D341Med (cell line): Measurements from ENCODE around the gene ZNF350.
"Not testable (repeated sequence)": the region's sequence is repeated elsewhere in the genome, so short reads cannot be mapped to it uniquely, and the experiment has no call there.

Source experiments
- DNase-seq: peaks from one replicate; pipeline ENCODE4 v3.0.0; 2012; ENCODE audit warnings: low spot score

The ZNF350 gene

GRCh38 chr19:51971624-51972023 lies 15.0 kb downstream of the ZNF350 start:
- no peak for DNase-seq

DNA sequence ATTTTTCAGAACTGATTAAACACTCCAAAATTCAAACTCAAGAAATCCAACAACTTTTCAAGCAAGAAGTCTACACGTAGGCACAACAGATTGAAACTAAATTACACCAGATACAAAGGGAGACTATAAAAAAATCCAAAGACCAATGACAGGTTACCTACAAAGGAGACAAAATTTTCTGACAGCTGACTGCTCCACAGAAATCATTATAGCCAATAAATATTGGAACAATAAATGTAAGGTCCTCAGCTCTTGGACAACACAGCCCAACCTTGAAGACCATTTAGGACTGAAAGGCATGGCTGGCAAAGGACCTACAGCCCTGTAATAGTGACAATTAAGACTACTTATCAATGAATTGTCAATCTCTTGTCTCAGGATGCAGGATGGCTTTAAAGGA lies 15.9 kb downstream of the ZNF350 start:
- no peak for DNase-seq

DNA sequence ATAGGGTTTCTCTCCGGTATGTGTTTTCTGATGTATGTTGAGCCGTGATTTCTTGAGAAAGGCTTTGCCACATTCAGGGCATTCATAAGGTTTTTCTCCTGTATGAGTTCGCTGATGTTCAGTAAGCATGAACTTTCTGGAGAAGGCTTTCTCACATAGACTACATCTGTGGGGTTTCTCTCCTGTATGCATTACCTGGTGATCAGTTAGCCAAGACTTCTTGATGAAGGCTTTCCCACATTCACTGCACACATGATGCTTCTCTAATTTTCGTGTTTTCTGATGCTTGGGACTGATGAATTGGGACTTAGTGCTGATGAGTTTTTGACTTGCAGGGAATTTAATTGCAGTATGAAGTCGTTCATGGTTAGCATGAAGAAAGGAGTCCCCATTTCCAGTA lies 21.1 kb downstream of the ZNF350 start:
- no peak for DNase-seq

DNA sequence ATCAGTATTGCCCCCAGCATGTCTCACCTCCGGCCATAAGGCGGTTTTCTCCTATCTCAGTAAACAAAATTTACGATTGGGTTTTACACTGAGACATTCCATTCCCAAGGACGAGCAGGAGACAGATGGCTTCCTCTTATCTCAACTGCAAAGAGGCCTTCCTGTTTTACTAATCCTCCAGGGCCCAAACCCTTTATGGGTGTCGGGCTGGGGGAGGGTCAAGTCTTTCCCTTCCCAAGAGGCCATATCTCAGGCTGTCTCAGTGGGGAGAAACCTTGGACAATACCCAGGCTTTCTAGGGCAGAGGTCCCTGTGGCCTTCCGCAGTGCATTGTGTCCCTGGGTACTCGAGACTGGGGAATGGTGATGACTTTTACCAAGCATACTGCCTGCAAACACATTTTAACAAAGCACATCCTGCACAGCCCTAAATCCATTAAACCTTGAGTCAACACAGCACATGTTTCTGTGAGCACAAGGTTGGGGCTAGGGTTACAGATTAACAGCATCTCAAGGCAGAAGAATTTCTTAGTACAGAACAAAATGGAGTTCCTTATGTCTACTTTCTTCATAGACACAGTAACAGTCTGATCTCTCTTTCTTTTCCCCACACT lies 25.9 kb downstream of the ZNF350 start:
- DNase-seq = not testable (repeated sequence)

DNA sequence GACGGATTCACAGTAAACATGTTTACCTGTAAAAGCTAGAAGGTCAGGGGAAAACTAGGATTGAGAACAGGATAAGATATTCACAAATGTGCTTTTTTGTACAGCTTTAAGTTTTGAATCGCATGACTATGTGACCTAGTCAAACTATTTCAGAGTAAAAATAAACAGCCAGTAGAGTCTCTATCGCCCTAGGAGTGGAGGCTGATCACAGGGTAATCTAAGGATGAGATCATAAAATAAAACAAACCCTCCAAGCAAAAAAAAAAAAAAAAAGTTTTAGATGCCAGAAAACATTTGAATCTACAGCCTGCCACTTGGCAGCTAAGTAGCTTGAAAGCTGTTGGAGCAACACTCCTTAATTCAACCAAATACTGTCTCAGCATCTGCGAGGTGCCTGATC lies 26.8 kb downstream of the ZNF350 start:
- no peak for DNase-seq

- not testable (repeated sequence) for DNase-seq
Observed at GRCh38 chr19:51957846-51958245, 28.8 kb downstream of the ZNF350 start.

- DNase-seq = no peak
Observed at GRCh38 chr19:51948975-51949374, 37.7 kb downstream of the ZNF350 start.

DNA sequence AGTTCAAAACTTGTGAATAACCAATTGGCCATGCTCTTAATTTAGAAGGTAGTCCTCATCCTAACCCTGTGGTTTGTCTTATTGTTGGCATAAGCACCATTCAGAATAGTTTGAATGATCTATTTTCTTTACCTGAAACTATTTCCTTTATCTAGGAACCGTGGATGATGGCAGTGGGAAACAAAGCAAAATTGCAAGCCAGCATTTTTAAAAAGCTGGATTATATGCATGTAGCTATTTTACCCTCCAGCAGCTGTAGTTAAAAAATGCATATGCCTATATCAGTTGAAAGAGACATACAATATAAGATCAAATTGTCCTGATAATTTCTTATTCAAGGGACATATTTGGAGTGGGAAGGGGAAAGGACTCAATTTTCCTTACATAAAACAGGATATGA lies 40.0 kb downstream of the ZNF350 start:
- DNase-seq = no peak

DNA sequence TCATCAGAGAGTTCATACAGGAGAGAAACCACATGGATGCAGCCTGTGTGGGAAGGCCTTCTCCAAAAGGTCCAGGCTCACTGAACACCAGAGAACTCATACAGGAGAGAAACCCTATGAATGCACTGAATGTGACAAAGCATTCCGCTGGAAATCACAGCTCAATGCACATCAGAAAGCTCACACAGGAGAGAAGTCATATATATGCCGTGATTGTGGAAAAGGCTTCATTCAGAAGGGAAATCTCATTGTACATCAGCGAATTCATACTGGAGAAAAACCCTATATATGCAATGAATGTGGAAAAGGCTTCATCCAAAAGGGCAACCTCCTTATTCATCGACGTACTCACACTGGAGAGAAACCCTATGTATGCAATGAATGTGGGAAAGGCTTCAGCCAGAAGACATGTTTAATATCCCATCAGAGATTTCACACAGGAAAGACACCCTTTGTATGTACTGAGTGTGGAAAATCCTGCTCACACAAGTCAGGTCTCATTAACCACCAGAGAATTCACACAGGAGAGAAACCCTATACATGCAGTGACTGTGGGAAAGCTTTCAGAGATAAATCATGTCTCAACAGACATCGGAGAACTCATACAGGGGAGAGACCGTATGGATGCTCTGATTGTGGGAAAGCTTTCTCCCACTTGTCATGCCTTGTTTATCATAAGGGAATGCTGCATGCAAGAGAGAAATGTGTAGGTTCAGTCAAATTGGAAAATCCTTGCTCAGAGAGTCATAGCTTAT lies 41.7 kb downstream of the ZNF350 start:
- DNase-seq = no peak

DNA sequence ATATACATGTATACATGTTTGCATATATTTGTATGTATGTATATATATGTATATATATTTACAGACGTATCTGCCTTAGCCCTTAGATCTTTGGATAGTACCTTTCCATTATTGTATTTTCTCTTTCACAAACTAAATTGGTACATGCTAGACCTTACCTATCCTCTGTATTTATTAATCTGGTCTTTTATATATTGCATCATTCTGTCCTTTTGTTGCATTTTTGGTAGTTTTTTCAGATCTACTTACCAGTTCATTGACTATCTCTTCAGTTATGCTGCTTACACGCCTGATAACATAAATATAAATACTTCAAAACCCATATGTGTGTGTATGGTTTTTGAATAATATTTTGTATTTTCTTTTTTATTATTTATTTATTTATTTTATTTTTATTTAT lies 47.7 kb downstream of the ZNF350 start:
- DNase-seq = no peak

DNA sequence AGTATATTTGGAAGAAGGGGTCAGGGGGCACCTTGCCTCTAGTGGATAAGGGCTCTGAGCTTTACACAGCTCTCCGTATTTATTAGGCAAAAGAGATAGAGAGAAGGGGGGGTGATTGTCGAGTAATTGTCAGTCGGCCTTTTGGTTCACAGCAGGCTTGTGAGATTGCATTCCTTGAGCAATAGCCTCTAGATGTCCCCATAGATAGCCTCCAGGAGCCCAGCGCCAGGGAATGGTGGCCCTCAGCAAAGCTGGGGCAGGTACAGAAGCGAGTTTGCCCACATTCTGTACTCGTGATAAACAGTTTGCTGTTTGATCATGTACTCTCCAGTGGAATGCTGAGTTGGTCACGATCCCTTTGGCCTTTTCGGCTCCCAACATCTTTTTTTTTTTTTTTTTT lies 54.7 kb downstream of the ZNF350 start:
- no peak for DNase-seq

- no peak for DNase-seq
Observed at GRCh38 chr19:51927859-51928258, 58.8 kb downstream of the ZNF350 start.

DNA sequence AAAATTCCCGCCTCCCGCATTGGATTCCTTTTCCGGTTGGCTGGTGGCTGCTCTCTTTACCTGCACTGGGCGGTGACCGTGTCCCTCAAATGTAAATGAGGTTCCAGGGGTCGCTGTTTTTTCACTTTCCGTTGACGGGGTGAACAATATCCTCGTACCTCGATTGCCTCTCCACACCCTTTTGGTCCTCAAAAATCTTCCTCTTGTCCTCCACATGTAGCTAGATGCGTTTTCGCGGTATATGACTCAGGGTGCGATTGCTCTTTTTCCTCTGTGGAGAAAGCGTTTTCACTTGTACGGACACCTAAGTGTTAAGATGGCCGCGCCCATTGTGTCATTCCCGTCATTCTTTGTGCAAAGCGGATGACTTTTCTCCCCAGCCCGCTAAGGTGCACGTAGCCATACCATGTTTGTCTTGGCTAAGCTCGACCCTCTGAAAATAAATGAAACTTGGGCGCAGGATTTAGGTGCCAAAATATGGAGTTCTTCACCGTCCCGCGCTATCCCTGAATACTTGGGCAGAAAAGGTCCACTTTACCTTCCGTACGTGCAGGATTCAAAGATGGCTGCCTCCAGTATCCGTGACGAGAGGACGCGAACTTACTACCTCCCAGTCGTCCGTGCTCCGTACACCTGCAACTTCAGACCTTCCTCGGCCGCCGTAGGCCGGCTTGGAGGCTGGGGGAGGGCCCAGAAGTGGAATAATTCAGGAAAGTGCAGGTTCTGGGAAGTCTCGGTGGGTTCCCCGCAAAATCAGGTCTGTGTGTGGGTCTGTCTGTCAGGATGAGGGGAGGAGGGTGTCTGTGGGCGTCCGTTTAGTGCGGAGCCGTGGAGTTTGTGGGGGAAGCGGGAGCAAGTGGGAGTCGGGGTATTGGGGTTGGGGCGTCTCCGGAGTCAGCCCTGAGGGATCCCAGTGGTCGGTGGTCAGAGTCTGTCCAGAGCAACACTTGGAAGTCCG lies 59.6 kb downstream of the ZNF350 start, which contains the start of gene ZNF613:
Gene ZNF613 (plus strand): TSS at position 689 of the 958 bp plus-strand sequence. CDS start 8,749 bp downstream, outside the sequence.
- peak; percentile 89 for DNase-seq

GRCh38 chr19:51926426-51926783 lies 60.2 kb downstream of the ZNF350 start:
- DNase-seq = no peak

DNA sequence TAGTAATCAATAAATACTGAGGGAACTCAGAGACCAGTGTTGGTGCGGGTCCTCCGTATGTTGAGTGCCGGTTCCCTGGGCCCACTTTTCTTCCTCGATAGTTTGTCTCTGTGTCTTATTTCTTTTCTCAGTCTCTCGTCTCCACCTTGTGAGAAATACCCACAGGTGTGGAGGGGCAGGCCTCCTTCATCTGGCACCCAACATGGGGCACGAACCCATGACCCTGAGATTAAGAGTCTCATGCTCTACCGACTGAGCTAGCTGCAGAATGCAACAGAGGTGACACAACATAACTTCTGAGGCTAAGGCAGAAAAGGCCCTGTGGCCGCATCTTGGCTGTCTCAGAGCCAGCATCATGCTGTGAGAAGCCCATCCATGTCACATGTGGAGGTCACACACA lies 64.7 kb downstream of the ZNF350 start:
- no peak for DNase-seq

DNA sequence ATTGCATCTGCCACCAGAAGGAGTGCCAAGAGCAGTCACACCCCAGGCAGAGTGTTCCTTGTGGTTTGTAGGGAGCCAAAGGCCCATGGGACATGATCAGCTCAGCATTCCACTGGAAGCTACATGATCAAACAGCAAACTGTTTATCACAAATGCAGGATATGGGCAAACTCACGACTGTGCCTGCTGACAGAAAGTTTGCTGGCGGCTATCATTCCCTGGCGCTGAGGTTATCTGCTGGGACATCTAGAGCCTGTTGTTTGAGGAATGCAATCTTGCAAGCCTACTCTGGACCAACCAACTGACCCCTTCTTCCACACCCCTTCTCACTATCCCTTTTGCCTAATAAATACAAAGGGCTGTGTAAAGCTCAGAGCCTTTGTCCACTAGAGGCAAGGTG lies 67.0 kb downstream of the ZNF350 start:
- no peak for DNase-seq

DNA sequence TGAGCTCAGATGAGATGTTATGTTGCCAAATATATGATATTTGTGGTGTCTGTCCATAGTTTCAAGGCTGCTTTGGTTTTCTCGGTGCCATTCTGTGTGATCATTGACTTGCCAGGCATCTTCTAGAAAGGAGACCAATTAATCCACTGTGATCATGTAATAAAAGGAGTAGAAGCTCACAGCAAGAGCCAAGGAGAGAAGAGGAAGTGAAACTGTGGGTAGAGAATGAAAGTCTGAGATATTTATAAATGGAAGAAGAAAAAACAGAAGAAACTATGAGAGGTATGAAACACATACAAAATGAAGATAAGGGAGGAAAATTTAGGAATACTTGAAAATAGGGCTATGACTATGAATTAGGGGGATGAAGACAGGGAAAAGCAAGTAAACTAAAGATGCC lies 70.5 kb downstream of the ZNF350 start:
- no peak for DNase-seq

DNA sequence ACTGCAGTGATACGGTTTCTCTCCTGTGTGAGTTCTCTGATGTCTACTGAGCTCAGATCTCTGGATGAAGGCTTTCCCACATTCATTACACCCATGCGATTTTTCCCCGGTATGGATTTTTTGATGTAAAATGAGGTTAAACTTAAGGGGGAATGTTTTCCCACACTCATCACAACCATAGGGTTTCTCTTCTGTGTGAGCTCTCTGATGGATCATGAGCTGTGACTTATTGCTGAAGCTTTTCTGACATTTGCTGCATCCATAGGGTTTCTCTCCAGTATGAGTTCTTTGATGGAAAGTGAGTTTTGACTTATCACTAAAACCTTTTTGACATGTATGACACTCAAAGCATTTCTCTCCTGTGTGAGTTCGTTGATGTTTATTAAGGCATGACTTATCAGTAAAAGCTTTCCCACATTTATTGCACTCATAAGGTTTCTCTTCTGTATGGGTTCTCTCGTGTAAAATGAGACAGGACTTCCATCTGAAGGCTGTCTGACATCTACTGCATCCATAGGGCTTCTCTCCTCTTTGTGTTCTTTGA lies 71.2 kb downstream of the ZNF350 start:
- DNase-seq = no peak
